HG03097 (cell line): ENCODE data around the gene TIMP4.

Source experiments
- ATAC-seq: cut with Tn5 transposase; IDR thresholded peaks from one replicate; pipeline ENCODE4 v1.9.1; 2021; ENCODE audit not compliant: unreplicated experiment, low FRiP score

TIMP4 gene

GRCh38 chr3:12158387-12159226 is at the start of gene TIMP4:
Gene TIMP4 (minus strand): TSS chr3:12158912. CDS start chr3:12158840, 72 bp downstream.
- ATAC-seq = no peak

- ATAC-seq = no peak
Observed at GRCh38 chr3:12205171-12205570, 46.5 kb upstream of the TIMP4 start.

DNA sequence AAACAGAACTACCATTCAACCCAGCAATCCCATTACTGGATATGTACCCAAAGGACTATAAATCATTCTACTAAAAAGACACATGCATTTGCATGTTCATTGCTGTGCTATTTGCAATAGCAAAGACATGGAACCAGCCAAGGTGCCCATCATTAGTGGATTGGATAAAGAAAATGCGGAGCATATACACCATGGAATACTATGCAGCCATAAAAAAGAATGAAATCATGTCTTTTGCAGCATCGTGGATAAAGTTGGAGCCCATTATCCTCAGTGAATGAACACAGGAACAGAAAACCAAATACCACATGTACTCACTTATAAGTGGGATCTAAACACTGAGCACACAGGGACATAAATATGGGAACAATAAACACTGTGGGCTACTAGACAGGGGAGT is 43.1 kb upstream of the TIMP4 start:
- ATAC-seq = no peak

- ATAC-seq = no peak
Observed at GRCh38 chr3:12198301-12198700, 39.6 kb upstream of the TIMP4 start.

DNA sequence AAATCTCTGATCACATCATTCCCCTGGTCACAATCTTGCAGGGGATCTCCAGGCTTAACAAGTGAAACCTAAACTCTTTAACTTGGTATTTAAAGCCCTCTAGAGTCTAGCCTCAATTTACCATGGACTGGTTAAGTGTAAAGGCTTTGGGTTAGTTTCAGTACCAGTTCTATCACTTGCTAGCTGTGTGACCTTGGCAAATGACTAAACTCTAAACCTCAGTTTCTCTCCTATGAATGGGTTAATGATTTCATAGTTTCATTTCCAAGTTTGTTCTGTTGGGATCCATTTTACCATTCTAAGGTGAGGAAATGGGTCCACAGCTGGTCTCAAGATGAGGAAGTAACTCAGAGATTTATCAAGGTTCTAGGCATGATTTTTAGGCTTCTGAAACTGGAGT is 38.8 kb upstream of the TIMP4 start:
- peak; percentile 45 for ATAC-seq

- ATAC-seq = no peak
Observed at GRCh38 chr3:12196684-12197083, 38.0 kb upstream of the TIMP4 start.

GRCh38 chr3:12195231-12195630 is 36.5 kb upstream of the TIMP4 start:
- ATAC-seq = no peak

GRCh38 chr3:12194669-12195161 is 36.0 kb upstream of the TIMP4 start:
- peak; percentile 34 for ATAC-seq

- ATAC-seq = no peak
Observed at GRCh38 chr3:12194209-12194608, 35.5 kb upstream of the TIMP4 start.

- peak; percentile 52 for ATAC-seq
Observed at GRCh38 chr3:12193485-12194165, 34.9 kb upstream of the TIMP4 start.

- no peak for ATAC-seq
Observed at GRCh38 chr3:12192655-12193484, 34.2 kb upstream of the TIMP4 start.

DNA sequence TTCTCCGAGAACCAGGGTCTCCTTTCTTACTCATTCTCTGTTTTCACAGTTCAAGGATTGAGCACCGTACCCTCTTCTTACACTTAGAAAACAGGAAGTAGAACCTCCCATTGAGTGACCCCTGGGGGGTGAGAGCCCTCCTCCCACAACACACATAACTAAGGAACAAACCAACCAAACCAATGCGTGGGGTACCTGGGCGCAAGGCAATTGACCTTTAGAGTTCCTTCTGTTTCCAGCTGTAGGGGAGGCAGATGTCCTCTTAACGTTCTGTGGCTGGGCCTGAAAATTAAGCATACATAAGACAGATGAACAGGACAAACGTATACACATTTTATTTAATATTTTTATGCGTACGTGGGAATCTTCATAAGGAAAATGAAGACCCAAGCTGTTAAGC is 33.5 kb upstream of the TIMP4 start:
- ATAC-seq = no peak

DNA sequence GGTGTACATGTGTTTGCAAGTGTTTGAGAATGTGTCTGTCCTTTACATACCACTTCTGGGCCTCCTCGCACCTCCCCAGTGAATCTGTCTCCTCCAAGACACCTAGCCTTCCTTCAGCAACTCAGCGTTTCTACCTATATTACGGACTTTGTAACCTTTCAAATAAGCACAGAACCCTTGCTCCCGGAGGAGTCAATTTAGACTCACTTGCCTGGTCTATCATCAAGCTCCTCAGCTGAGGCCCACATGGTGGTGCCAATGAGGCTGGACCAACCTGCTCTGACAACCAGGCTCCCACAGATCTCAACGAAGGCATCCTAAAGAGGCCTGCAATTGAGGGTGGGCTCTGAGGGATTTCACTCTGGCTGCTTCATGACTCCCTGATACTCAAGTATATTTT is 32.8 kb upstream of the TIMP4 start:
- no peak for ATAC-seq

- ATAC-seq = no peak
Observed at GRCh38 chr3:12190832-12191231, 32.1 kb upstream of the TIMP4 start.

DNA sequence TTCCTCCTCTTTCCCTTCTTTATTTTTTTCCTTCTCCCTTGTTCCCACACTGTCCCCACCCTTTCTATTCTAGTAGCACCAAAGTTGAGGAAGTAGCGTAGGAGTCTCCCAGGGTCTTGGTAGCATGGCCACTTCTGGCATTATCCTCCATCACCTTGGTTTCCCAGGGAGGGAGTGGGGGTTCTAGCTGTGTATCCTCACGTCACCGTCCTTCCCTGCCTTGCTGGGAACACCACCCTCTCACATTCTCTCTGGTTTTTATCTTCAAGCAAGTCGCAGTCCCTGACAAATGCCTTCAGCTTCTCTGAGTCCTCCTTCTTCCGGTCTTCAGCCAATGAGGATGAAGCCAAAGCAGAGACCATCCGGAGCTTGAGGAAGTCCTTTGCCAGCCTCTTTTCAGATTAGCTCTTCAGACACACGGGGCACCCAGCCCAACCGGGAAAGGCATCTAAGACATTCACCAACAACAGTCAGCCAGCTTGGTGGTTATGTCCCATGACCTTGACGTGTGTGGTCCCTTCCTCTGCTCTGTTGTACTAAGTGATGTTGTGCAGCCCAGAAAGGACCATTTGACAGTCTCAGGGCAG is 31.6 kb upstream of the TIMP4 start:
- no peak for ATAC-seq

DNA sequence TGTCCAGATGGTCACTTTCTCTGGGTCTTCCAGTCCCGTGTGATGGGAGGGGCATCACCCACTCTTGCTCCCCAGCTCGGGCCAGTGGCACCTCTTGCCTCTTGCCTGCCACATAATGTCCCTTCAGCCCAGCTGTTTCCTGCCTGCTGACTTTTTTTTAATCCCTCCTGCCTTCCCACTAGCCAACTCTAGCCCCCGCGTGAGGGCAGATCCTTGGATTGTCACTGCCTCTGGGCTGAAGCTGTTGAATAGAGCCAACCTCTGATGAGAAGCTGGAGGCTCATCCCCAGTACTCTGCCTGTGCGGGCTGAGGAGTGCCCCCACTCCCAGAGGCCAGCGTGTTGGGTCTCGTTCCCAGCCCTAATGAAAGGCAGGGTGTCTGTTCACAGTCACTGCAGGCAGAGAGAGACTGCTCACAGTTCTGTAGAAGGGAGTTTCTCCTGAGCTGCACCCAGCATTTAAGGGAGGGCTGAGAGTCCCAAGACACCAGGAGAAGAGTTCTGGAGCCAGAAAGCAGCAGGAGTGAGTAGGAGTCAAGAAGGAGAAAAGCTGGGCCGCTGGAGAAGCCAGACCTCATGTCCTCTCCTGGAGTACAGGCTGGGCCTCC is 30.1 kb upstream of the TIMP4 start:
- ATAC-seq = no peak

- ATAC-seq = no peak
Observed at GRCh38 chr3:12188328-12188648, 29.6 kb upstream of the TIMP4 start.

GRCh38 chr3:12187448-12188327 is 29.0 kb upstream of the TIMP4 start:
- peak; percentile 68 for ATAC-seq

DNA sequence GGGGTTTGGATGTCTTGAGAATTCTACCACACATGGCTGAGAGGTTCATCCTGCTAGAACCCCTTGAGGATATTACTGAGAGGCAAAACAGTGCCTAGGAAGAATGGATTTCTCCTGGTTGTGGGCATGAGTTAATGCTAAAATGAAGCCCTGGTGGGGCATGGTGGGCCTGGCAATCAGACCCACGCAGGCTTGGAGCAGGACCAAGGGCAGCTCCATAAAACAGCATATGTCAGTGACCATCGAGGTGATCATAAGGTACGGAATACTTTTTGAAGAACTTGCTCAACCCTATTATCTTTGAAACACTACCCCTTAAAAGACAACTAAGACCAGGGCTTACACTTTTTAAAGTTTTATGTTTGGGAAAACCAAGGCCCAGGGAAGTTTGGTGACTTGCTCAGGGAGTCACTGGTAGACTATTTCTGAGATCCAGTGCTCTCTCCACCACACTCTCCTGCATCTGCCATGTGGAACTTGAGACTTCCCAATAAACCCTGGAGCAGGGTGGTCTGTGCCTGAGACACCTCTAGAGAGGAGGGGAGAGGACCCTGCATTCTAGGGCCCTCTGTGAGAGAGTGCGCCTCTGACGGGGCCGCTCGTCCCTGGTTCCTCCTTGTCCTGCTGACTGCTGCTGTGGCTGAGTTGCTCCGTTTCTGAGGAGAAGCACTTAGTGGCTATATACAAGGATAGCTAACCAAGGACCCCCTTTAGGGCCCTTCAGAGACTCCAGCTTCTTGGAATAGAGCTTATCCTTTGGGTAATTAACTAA is 28.0 kb upstream of the TIMP4 start:
- ATAC-seq = no peak
